Kidney (tissue), 14 donors: ENCODE measurements around the gene TNRC18. TPM values are rescaled to one million over a fixed set of nuclear protein-coding genes. Genes with fewer than 3 reads are reported as not detected.
A peak's percentile ranks its signal among the peaks of the same experiment; 100 is the strongest.
"Not testable (repeated sequence)": the region's sequence is repeated elsewhere in the genome, so short reads cannot be mapped to it uniquely, and the experiment has no call there.

ENCODE experiments used
- DNase-seq, 5 donors: peaks; one replicate each; pipeline ENCODE4 v3.0.0-alpha.2; 2013 to 2020
- FAIRE-seq: peaks from 2 replicates; lab custom pipeline; 2012; peaks lifted over from hg19 to GRCh38; lab: Jason Lieb, UNC
- H3K27ac ChIP-seq, 2 donors: one replicate each; pipeline ENCODE4 v1.7.0; 2013; ENCODE audit warnings: low read depth in 2 of 2, low read length in 2 of 2, inconsistent platforms in 1 of 2
- H3K27me3 ChIP-seq: one replicate; pipeline ENCODE4 v1.7.1; 2013; ENCODE audit warnings: low read length, inconsistent platforms; ENCODE audit not compliant: control insufficient read depth, insufficient read depth
- H3K36me3 ChIP-seq, 3 donors: one replicate each; pipeline versions ENCODE4 v1.7.0 to v1.7.1; 2013; ENCODE audit warnings: low read length in 3 of 3, control low read depth in 1 of 3, inconsistent platforms in 1 of 3; ENCODE audit not compliant: insufficient read depth in 3 of 3, control insufficient read depth in 2 of 3
- H3K4me1 ChIP-seq, 3 donors: one replicate each; pipeline versions ENCODE4 v1.7.0 to v1.7.1; 2013; ENCODE audit warnings: low read length in 3 of 3, inconsistent platforms in 1 of 3, low read depth in 1 of 3; ENCODE audit not compliant: control insufficient read depth in 2 of 3, insufficient read depth in 2 of 3
- H3K4me3 ChIP-seq, 3 donors: one replicate each; pipeline versions ENCODE4 v1.7.0 to v1.8.1; 2013; ENCODE audit warnings: low read length in 3 of 3, control low read depth in 1 of 3, inconsistent platforms in 1 of 3
- H3K9ac ChIP-seq, 3 donors: one replicate each; pipeline versions ENCODE4 v1.7.0 to v1.7.1; 2013; ENCODE audit warnings: low read length in 3 of 3, control low read depth in 1 of 3, inconsistent platforms in 1 of 3
- H3K9me3 ChIP-seq, 3 donors: one replicate each; pipeline versions ENCODE4 v1.7.0 to v1.7.1; 2013; ENCODE audit warnings: low read length in 3 of 3, control low read depth in 1 of 3, inconsistent platforms in 1 of 3; ENCODE audit not compliant: control insufficient read depth in 2 of 3, insufficient read depth in 1 of 3
- intact Hi-C: fragments of 100-400 bp; cut with DNase I; formaldehyde crosslinking; loops from one replicate; pipeline ENCODE4 v1.11.1; 2022
- polyA plus RNA-seq: library from polyadenylated mRNA; stranded (reverse); fragments of 350-450 nt; fragmentation: Illumina TruSeq; extraction: RNeasy Lipid Tissue Mini Kit (QIAGEN cat#74804); gene quantifications from one replicate; pipeline ENCODE4 v1.2.3, GENCODE V29; 2014; ENCODE audit warnings: low read depth, low replicate concordance; ENCODE audit not compliant: insufficient read depth
- total RNA-seq: library from RNA; stranded (reverse); fragmentation: NEBNext Ultra II Directional; extraction: Animal tissue kit (Norgen Biotek cat#: 25700); gene quantifications from one replicate; pipeline ENCODE4 v1.2.1, GENCODE V29; 2021
- TF ChIP-seq, protein P1 (sequence below): IDR thresholded peaks from 3 replicates; pipeline ENCODE4 v1.5.1; 2012; ENCODE audit warnings: mild to moderate bottlenecking, moderate library complexity, borderline replicate concordance; ENCODE audit not compliant: insufficient read depth; ENCODE audit errors: extremely low read depth
- donor health status: control.
- donor health status: control.
- donor health status: control.
- donor health status: control.
- donor health status: control.
- donor health status: DM: yes; HTN: yes; CAD: no.
- donor health status: Normal renal cell carcinoma (clear cell type).

TNRC18 gene
- total and polyA plus RNA-seq, 2 donors from 2014 or later: 12.5 to 125 TPM

GRCh38 chr7:5367661-5368060 lies 56.0 kb downstream of the TNRC18 start:
- FAIRE-seq (no peak), DNase-seq (no peak)
- TF ChIP-seq, protein P1, sequence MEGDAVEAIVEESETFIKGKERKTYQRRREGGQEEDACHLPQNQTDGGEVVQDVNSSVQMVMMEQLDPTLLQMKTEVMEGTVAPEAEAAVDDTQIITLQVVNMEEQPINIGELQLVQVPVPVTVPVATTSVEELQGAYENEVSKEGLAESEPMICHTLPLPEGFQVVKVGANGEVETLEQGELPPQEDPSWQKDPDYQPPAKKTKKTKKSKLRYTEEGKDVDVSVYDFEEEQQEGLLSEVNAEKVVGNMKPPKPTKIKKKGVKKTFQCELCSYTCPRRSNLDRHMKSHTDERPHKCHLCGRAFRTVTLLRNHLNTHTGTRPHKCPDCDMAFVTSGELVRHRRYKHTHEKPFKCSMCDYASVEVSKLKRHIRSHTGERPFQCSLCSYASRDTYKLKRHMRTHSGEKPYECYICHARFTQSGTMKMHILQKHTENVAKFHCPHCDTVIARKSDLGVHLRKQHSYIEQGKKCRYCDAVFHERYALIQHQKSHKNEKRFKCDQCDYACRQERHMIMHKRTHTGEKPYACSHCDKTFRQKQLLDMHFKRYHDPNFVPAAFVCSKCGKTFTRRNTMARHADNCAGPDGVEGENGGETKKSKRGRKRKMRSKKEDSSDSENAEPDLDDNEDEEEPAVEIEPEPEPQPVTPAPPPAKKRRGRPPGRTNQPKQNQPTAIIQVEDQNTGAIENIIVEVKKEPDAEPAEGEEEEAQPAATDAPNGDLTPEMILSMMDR: no peak
- Histone ChIP-seq H3K9ac (no peak overlapping the region), H3K36me3 (peaks cover 2 to 12% (median 7%) of the 10 kb centered on the region in 3 donors), H3K27ac (no peak overlapping the region), H3K4me3 (no peak overlapping the region), H3K27me3 (no peaks in the 10 kb centered on the region), H3K9me3 (no peaks in the 10 kb centered on the region), H3K4me1 (peaks cover 0 to 2% (median 0%) of the 10 kb centered on the region in 3 donors)
- intact Hi-C loops: no loop called here

GRCh38 chr7:5365976-5366625 lies 57.5 kb downstream of the TNRC18 start:
- intact Hi-C loops: not testable (repeated sequence)

DNA sequence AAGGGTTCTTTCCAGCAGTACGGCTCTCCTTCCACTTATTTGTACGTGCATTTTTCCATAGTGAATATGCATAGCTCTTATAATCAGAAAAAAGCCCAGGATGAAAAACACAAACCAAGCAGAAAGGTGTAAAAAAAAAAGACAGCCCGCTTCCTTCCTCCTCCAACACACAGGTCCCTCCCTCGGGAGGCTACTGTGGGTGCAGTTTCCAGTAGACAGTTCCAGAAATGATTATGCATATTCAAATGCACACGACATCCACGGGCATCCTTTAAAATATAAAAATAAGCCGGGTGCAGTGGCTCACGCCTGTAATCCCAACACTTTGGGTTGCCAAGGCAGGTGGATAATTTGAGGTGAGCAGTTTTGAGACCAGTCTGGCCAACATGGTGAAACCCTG lies 59.9 kb downstream of the TNRC18 start:
- no peak overlapping the region for H3K27ac ChIP-seq
- FAIRE-seq: no peak
- peaks cover 0 to 2% (median 0%) of the 10 kb centered on the region in 3 donors for H3K4me1 ChIP-seq
- TF ChIP-seq, protein P1: no peak
- DNase-seq: no peak
- H3K36me3 ChIP-seq: peaks cover 9 to 28% (median 20%) of the 10 kb centered on the region in 3 donors
- no peak overlapping the region for H3K9ac ChIP-seq
- intact Hi-C loops: no loop called here
- H3K9me3 ChIP-seq: no peaks in the 10 kb centered on the region
- H3K4me3 ChIP-seq: no peak overlapping the region
- H3K27me3 ChIP-seq: no peaks in the 10 kb centered on the region

More at GRCh38 chr7:5365976-5366625, 57.5 kb downstream of the TNRC18 start:
- TF ChIP-seq, protein P1: peak; percentile 80
- H3K27me3 ChIP-seq, H3K9me3 ChIP-seq, H3K4me3 ChIP-seq, H3K4me1 ChIP-seq, FAIRE-seq, H3K27ac ChIP-seq, H3K9ac ChIP-seq: not testable (repeated sequence)
- peaks cover 5 to 13% (median 7%) of the 10 kb centered on the region in 3 donors for H3K36me3 ChIP-seq
- peak in 4 of 5 donors; percentile 70 to 92 (median 80) for DNase-seq

DNA sequence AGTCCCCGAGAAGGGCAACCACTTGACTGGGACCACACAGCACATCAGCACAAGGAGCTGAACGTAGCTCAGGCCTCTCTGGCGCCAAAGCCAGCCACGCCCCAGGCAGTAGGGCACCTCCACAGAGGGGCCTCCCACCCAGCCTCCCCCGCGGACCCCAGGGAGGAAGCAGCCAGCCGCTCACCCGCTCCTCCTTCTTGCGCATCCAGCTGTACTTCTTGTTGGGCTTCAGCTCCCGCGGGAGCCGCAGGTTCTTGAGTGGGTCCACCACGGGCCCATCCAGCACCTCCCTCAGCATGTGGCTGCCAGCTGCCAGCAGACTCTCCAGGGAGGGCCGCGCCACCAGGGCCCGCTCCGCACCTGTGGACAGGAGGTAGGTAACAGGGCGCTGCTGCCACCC lies 61.2 kb downstream of the TNRC18 start:
- TF ChIP-seq, protein P1: no peak
- Histone ChIP-seq H3K27me3 (no peaks in the 10 kb centered on the region), H3K27ac (no peak overlapping the region), H3K36me3 (peaks cover 9 to 33% (median 30%) of the 10 kb centered on the region in 3 donors), H3K9ac (no peak overlapping the region), H3K9me3 (no peaks in the 10 kb centered on the region), H3K4me3 (no peak overlapping the region), H3K4me1 (peaks cover 0 to 2% (median 0%) of the 10 kb centered on the region in 3 donors)
- FAIRE-seq: no peak
- intact Hi-C loops: no loop called here
- DNase-seq: no peak
